ENCODE results near the gene CDH6.

GRCh38 chr5:31273161-31273560 lies 79.7 kb downstream of the CDH6 start:
- TF ChIP-seq POLR2A (IDR thresholded peaks at IDR 0.05; ENCODE audit: extremely low read depth, insufficient read length) (no peak), MAX (IDR thresholded peaks at IDR 0.05; ENCODE audit: low read depth, low read length) (no peak), CTCF (IDR thresholded peaks at IDR 0.05; ENCODE audit: low read depth, low read length) (no peak), MYC (IDR thresholded peaks at IDR 0.05; ENCODE audit: low read depth, low read length) (no peak)

Data from NB4 (cell line).